ENCODE measurements around the gene RYR2.

Gene RYR2

GRCh38 chr1:237712586-237713157 is 670.7 kb downstream of the RYR2 start:
- DNase-seq (ENCODE audit: low spot score) = no peak

DNA sequence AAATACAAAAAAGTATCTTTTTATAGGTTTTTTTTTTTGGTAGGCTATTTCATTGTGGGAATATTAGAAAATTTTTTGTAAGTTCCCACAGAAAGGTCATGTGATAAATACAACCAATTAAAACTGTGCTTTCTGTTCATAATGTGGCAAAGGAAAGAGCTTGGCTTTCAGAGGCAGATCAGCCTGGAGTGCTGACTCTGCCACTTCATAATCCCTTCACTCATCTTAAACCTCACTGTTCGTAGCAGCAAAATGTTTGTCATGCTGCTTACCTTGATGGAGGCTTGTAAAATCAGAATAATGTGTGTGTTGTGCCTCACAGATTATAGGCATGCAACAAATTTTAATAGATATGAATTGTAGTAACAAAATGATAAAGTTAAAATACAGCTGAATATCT is 671.9 kb downstream of the RYR2 start:
- DNase-seq (ENCODE audit: low spot score) = no peak

GRCh38 chr1:237717106-237717505 is 675.1 kb downstream of the RYR2 start:
- DNase-seq (ENCODE audit: low spot score) = peak; percentile 11

- no peak for DNase-seq (ENCODE audit: low spot score)
Measured at GRCh38 chr1:237730826-237731350, 688.9 kb downstream of the RYR2 start.

DNA sequence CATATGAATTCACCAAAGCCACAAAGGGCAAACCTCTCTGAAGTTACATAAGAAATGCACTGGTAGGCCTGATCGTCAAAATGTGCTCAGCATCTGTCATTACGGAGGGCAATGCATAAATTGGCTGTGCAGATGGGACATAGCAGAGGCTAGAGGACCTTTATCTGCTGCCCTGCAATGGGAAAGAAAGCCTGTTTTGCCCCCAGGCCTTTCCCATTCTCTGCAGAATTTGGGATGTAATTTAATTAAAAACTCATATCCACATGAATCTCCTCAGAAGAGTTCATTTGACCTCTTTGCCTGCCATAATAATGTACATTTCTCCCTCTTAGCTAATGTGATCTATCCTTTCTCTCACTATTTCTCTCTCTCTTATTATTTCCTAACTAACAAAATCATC is 690.7 kb downstream of the RYR2 start:
- DNase-seq (ENCODE audit: low spot score) = no peak

GRCh38 chr1:237736372-237737029 is 694.5 kb downstream of the RYR2 start:
- peak; percentile 3 for DNase-seq (ENCODE audit: low spot score)

- no peak for DNase-seq (ENCODE audit: low spot score)
Measured at GRCh38 chr1:237737448-237737847, 695.5 kb downstream of the RYR2 start.

GRCh38 chr1:237737938-237738610 is 696.1 kb downstream of the RYR2 start:
- DNase-seq (ENCODE audit: low spot score) = no peak

GRCh38 chr1:237740846-237741245 is 698.9 kb downstream of the RYR2 start:
- no peak for DNase-seq (ENCODE audit: low spot score)

- DNase-seq (ENCODE audit: low spot score) = no peak
Measured at GRCh38 chr1:237745545-237745944, 703.6 kb downstream of the RYR2 start.

DNA sequence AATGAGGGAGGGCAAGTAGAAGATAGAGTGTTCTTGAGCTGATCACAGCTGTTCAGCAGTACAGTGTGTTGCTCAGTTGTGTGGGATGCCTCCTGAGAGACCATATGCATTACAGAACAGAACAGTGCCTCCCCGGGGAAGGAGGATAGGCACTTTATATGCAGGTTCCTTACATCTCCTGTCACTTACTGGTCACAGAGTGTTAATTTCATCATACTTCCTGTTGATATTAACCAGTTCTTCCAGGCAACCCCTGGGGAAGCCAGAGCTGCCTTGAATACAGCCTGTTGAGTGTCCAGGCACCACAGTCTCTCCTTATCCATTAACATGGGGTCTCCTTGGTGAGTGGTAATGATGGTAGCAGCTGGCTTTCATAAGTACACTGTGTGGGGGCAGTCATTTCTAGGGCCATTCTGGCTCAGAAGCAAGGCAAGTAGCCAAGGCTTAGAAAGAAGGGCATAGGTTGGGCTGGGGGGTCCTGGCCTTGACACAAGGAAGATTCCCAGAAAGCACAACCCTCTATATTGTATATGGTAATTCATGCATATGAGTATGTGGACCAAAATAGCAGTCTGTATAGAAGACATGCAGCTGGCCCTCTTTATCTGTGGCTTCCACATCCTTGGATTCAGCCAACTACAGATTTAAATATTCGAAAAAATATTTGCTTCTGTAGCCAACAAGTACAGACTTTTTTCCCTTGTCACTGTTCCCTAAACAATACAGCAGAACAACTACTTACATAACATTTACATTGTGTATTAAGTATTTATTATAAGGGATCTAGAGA is 706.4 kb downstream of the RYR2 start:
- DNase-seq (ENCODE audit: low spot score) = peak; percentile 75

- no peak for DNase-seq (ENCODE audit: low spot score)
Measured at GRCh38 chr1:237749122-237749521, 707.1 kb downstream of the RYR2 start.

DNA sequence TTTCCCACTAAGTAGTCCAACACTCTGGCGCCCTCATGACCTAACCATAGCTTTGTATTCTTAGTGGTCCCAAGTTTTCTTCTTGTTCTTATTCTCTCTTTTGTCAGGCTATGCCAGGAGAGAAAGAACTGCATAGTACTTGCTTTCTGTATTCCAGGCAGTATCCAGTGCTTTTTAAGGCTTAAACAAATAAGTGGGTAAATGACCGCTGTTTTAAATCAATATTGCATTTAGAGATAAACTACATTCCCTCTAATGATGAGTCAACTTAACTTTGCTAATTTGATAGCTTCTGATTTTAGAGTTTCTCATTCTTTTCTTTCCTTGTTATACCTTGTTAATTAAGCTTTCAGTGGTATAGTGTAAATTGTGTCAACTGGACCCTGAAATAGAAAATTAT is 709.1 kb downstream of the RYR2 start:
- no peak for DNase-seq (ENCODE audit: low spot score)

DNA sequence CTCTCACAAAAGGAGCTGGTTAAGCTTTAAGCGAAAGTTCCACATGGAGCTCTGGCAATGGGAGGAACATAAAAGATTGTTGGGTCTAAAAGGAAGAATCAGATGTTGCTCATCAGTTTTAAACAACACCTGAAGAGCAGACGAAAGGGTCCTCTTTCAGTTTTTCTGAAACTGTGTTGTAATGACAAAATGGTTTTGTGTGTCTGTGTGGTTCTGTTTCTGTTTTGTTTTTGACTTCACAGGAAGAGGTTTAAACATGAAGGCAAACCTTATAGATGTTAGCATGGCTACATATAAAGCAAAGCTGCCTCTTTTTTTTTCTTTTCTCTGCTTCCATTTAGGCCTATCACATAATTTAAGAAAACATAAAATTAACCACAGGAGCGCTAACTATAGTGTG is 712.6 kb downstream of the RYR2 start:
- no peak for DNase-seq (ENCODE audit: low spot score)

DNA sequence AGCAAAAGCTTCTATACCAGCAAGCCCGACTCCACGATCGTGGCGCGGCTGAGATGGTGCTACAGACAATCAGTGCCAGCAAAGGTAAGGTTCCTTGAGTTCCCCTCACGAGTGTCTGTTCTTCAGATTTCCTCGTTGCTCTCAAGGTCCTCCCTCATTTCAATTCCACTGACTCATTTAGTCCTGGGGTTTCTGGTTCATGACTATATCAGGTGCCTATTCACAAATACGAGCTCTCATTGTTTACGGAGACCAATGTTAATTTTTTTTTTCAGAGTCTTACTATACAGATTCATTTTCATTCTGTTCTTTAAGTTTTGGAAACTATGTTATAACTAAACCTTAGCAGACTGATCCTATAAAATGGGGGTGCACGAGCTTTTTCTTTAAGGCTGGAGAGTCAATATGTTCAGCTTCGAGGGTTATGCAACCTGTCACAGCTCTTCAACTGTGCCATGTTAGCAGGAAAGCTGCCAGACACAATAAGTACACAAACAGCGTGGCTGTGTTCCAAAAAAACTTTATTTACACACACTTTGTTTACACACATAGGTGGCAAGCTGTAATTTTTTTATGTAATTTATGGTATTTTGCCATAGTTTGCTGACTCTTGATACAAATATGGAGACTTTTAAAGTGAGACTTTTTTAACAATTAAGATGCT is 714.5 kb downstream of the RYR2 start:
- no peak for DNase-seq (ENCODE audit: low spot score)

DNA sequence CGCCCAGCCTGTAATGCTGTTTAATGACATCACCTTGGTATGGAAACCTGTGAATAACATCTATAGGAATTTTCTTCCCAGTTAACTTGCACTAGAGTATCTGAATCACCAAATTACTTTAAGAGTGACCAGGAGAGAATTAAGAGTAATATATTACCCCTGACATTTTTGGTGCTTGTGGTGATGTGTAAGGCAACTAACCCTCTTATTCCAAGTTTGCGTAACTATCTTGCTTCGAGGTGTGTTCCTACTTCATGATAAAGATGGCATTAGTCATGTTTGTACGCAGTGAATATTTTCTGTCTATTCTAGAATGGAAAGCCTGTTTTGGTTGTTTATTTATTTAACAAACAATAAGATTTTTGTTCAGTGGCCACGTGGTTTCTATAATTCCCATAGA is 717.4 kb downstream of the RYR2 start:
- DNase-seq (ENCODE audit: low spot score) = no peak

- no peak for DNase-seq (ENCODE audit: low spot score)
Measured at GRCh38 chr1:237760951-237761350, 719.0 kb downstream of the RYR2 start.

DNA sequence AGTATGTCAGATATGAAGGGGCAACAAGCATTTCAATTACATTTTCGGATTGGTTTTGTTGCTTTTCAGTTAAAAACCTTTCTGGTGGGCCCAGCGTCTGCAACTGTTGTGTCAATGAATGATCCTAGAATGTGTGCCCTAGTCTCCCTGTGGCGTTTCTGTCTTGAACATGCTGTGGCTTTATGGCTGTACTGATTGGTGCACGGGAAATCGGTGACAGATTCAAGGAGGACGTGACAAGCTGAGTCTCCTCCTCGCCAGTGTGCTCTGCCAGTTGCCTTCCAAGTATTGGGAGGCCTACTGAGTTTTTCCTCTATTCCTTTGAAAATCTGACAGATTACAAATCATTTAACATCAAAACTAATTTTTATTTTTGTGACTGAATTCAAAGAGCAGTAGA is 721.2 kb downstream of the RYR2 start:
- DNase-seq (ENCODE audit: low spot score) = no peak

- DNase-seq (ENCODE audit: low spot score) = no peak
Measured at GRCh38 chr1:237763751-237764150, 721.8 kb downstream of the RYR2 start.

DNA sequence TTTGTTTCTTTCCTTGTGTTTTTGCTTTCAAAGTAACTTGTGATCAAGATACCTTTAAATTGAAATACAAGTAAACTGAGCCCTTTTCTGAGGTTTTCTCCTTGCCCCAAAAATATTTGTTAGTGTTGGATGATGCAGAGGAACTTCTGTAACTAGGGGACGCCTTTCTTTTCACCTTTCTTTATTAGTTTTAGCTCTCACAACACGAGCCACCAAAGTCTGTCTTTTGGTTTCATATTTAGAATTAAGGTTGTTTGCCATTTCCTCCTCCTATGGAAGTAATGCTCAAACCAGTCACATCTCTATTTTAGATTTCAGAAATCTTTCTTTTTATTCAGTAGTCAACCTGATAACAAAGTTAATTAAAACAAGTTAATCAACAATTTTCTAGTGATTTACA is 727.9 kb downstream of the RYR2 start:
- DNase-seq (ENCODE audit: low spot score) = no peak

- DNase-seq (ENCODE audit: low spot score) = no peak
Measured at GRCh38 chr1:237772009-237772408, 730.0 kb downstream of the RYR2 start.

- DNase-seq (ENCODE audit: low spot score) = no peak
Measured at GRCh38 chr1:237774246-237774645, 732.3 kb downstream of the RYR2 start.
